Neural progenitor cell (in vitro differentiated cells): ENCODE results near the gene ZDHHC12. TPM values are rescaled to one million over a fixed set of nuclear protein-coding genes. Genes with fewer than 3 reads are reported as not detected.

ENCODE experiments used
- DNase-seq: peaks from one replicate; pipeline ENCODE4 v3.0.0-alpha.2; 2016; ENCODE audit warnings: low spot score
- H2AFZ ChIP-seq: fragments of 200-600 bp; sonication (generic); replicated peaks from 2 replicates; pipeline ENCODE4 v1.6.1; 2016; ENCODE audit warnings: antibody characterized with exemption
- H3F3A ChIP-seq: fragments of 200-600 bp; sonication (generic); 2 replicates; pipeline ENCODE4 v1.6.1; 2016; ENCODE audit warnings: antibody characterized with exemption, low read depth
- H3K27ac ChIP-seq: fragments of 200-600 bp; sonication (generic); 2 replicates; pipeline ENCODE4 v1.5.1; 2016; ENCODE audit warnings: mild to moderate bottlenecking
- H3K27me3 ChIP-seq: fragments of 200-600 bp; sonication (generic); 2 replicates; pipeline ENCODE4 v1.6.1; 2016; ENCODE audit warnings: mild to moderate bottlenecking, moderate library complexity
- H3K36me3 ChIP-seq: fragments of 200-600 bp; sonication (generic); 2 replicates; pipeline ENCODE4 v1.5.1; 2016
- H3K4me1 ChIP-seq: fragments of 200-600 bp; sonication (generic); 2 replicates; pipeline ENCODE4 v1.6.1; 2016; ENCODE audit warnings: mixed run types
- H3K4me2 ChIP-seq: fragments of 200-600 bp; sonication (generic); 2 replicates; pipeline ENCODE4 v1.6.1; 2016
- H3K4me3 ChIP-seq: fragments of 200-600 bp; sonication (generic); 2 replicates; pipeline ENCODE4 v1.5.1; 2016
- H3K79me2 ChIP-seq: fragments of 200-600 bp; sonication (generic); 2 replicates; pipeline ENCODE4 v1.6.1; 2016; ENCODE audit warnings: low read depth
- H3K9ac ChIP-seq: fragments of 200-600 bp; sonication (generic); 2 replicates; pipeline ENCODE4 v1.6.1; 2016
- H3K9me3 ChIP-seq: fragments of 200-600 bp; sonication (generic); 2 replicates; pipeline ENCODE4 v1.5.1; 2016; ENCODE audit warnings: low read depth
- H4K20me1 ChIP-seq: fragments of 200-600 bp; sonication (generic); 2 replicates; pipeline ENCODE4 v1.6.1; 2016; ENCODE audit warnings: low read depth
- H3K27ac Mint-ChIP-seq: 3 replicates; pipeline ENCODE4 v1.8.0; 2021; ENCODE audit warnings: mixed read lengths
- H3K27me3 Mint-ChIP-seq: 2 replicates; pipeline ENCODE4 v1.8.0; 2022; ENCODE audit warnings: low read depth, mild to moderate bottlenecking, inconsistent platforms, moderate library complexity, mixed read lengths; ENCODE audit not compliant: insufficient read depth
- H3K36me3 Mint-ChIP-seq: 3 replicates; pipeline ENCODE4 v1.8.0; 2021; ENCODE audit warnings: mixed read lengths
- H3K4me1 Mint-ChIP-seq: 3 replicates; pipeline ENCODE4 v1.8.0; 2021; ENCODE audit warnings: mixed read lengths
- H3K4me3 Mint-ChIP-seq: 3 replicates; pipeline ENCODE4 v1.8.0; 2021; ENCODE audit warnings: mild to moderate bottlenecking, moderate library complexity, mixed read lengths
- H3K9me3 Mint-ChIP-seq: 3 replicates; pipeline ENCODE4 v1.8.0; 2020; ENCODE audit warnings: mixed read lengths
- CTCF ChIP-seq: fragments of 200-600 bp; sonication (generic); IDR thresholded peaks from 2 replicates; pipeline ENCODE4 v1.5.1; 2017; ENCODE audit warnings: antibody characterized with exemption, mild to moderate bottlenecking
- EZH2 ChIP-seq: fragments of 200-600 bp; sonication (generic); IDR thresholded peaks from 2 replicates; pipeline ENCODE4 v1.6.1; 2017; ENCODE audit warnings: antibody characterized with exemption, mild to moderate bottlenecking, moderate library complexity
- EZH2phosphoT487 ChIP-seq: fragments of 200-600 bp; sonication (generic); IDR thresholded peaks from 2 replicates; pipeline ENCODE4 v1.6.1; 2017; ENCODE audit warnings: antibody characterized with exemption
- total RNA-seq: library from RNA; depleted of rRNA; stranded (reverse); fragments of >200 nt; gene quantifications from 2 replicates; pipeline ENCODE4 v1.2.3, GENCODE V29; 2015; ENCODE audit warnings: low replicate concordance

ZDHHC12 gene
- total RNA-seq, 1 donor from 2014 or later, result 16.8 TPM

- Histone ChIP-seq H3K27ac (no peak overlapping the region), H3K36me3 (no peaks in the 10 kb centered on the region), H3K4me1 (no peaks in the 10 kb centered on the region), H3K27me3 (peaks cover 8% of the 10 kb centered on the region), H3K4me3 (peak overlapping the region; percentile 84), H3K9ac (no peak overlapping the region), H3K79me2 (no peaks in the 10 kb centered on the region), H4K20me1 (peaks cover 4% of the 10 kb centered on the region), H2AFZ (no peak overlapping the region), H3K4me2 (peak overlapping the region; percentile 80), H3F3A (peaks cover 27% of the 10 kb centered on the region), H3K9me3 (no peaks in the 10 kb centered on the region)
- no peak for DNase-seq
- Mint-ChIP-seq H3K9me3 (no peaks in the 10 kb centered on the region), H3K4me1 (peaks cover 15% of the 10 kb centered on the region), H3K4me3 (peak overlapping the region; percentile 91), H3K27me3 (peaks cover 4% of the 10 kb centered on the region), H3K36me3 (no peaks in the 10 kb centered on the region), H3K27ac (no peak overlapping the region)
- TF ChIP-seq EZH2, result no peak
- TF ChIP-seq CTCF, result no peak
- no peak for TF ChIP-seq EZH2phosphoT487
Observed at GRCh38 chr9:128703616-128704355, 20.1 kb downstream of the ZDHHC12 start.

- TF ChIP-seq CTCF, result no peak
- TF ChIP-seq EZH2, result peak; percentile 49
- no peak for TF ChIP-seq EZH2phosphoT487
- Histone ChIP-seq H3K9me3 (no peaks in the 10 kb centered on the region), H3K36me3 (no peaks in the 10 kb centered on the region), H3K9ac (no peak overlapping the region), H3K27ac (no peak overlapping the region), H3F3A (peaks cover 33% of the 10 kb centered on the region), H3K4me2 (peak overlapping the region; percentile 80), H2AFZ (peak overlapping the region; percentile 69), H4K20me1 (peaks cover 4% of the 10 kb centered on the region), H3K27me3 (peaks cover 8% of the 10 kb centered on the region), H3K4me3 (peak overlapping the region; percentile 84), H3K4me1 (no peaks in the 10 kb centered on the region), H3K79me2 (no peaks in the 10 kb centered on the region)
- peak; percentile 82 for DNase-seq
- Mint-ChIP-seq H3K4me1 (peaks cover 15% of the 10 kb centered on the region), H3K36me3 (no peaks in the 10 kb centered on the region), H3K9me3 (no peaks in the 10 kb centered on the region), H3K27ac (no peak overlapping the region), H3K27me3 (peaks cover 4% of the 10 kb centered on the region), H3K4me3 (peak overlapping the region; percentile 91)
Observed at GRCh38 chr9:128702949-128703615, 20.8 kb downstream of the ZDHHC12 start.

GRCh38 chr9:128702445-128702948 lies 21.4 kb downstream of the ZDHHC12 start, which contains the start of gene PKN3:
Gene PKN3 (plus strand): TSS chr9:128702503. CDS start chr9:128702916, 413 bp downstream.
- DNase-seq, result peak; percentile 95
- H3K36me3 Mint-ChIP-seq, result peaks cover under 1% of the 10 kb centered on the region
- Histone ChIP-seq H3K4me1 (no peaks in the 10 kb centered on the region), H3K79me2 (no peaks in the 10 kb centered on the region), H2AFZ (peak within 1 kb of the TSS; percentile 69), H3K27me3 (peaks cover 8% of the 10 kb centered on the region), H3K9ac (no peak within 1 kb of the TSS), H3K4me3 (peak within 1 kb of the TSS; percentile 84), H3K4me2 (peak within 1 kb of the TSS; percentile 80), H3K9me3 (no peaks in the 10 kb centered on the region), H3K27ac (no peak within 1 kb of the TSS), H3F3A (peaks cover 38% of the 10 kb centered on the region), H4K20me1 (peaks cover 6% of the 10 kb centered on the region), H3K36me3 (no peaks in the 10 kb centered on the region)
- peaks cover 15% of the 10 kb centered on the region for H3K4me1 Mint-ChIP-seq
- H3K9me3 Mint-ChIP-seq, result no peaks in the 10 kb centered on the region
- H3K27ac Mint-ChIP-seq, result peak within 1 kb of the TSS; percentile 28
- H3K27me3 Mint-ChIP-seq, result peaks cover 4% of the 10 kb centered on the region
- H3K4me3 Mint-ChIP-seq, result peak within 1 kb of the TSS; percentile 91
- TF ChIP-seq EZH2 (peak; percentile 52), EZH2phosphoT487 (no peak), CTCF (peak; percentile 84)
